ENCODE measurements around the gene TEX19.
"Not testable (repeated sequence)": the region's sequence is repeated elsewhere in the genome, so short reads cannot be mapped to it uniquely, and the experiment has no call there.

Gene TEX19

GRCh38 chr17:82377294-82377693, 18.2 kb downstream of the TEX19 start:
- not testable (repeated sequence) for DNase-seq (ENCODE audit: low spot score)

- DNase-seq (ENCODE audit: low spot score) = no peak
These were observed 19.1 kb downstream of the TEX19 start for GRCh38 chr17:82377924-82378740.

- DNase-seq (ENCODE audit: low spot score) = no peak
These were observed 19.6 kb downstream of the TEX19 start for GRCh38 chr17:82378741-82379021.

- no peak for DNase-seq (ENCODE audit: low spot score)
These were observed 22.0 kb downstream of the TEX19 start for GRCh38 chr17:82380860-82381702.

- DNase-seq (ENCODE audit: low spot score) = not testable (repeated sequence)
These were observed 22.6 kb downstream of the TEX19 start for GRCh38 chr17:82381703-82382009.

GRCh38 chr17:82382220-82382932, 23.3 kb downstream of the TEX19 start:
- not testable (repeated sequence) for DNase-seq (ENCODE audit: low spot score)

- no peak for DNase-seq (ENCODE audit: low spot score)
These were observed 23.8 kb downstream of the TEX19 start for GRCh38 chr17:82382933-82383255.

- no peak for DNase-seq (ENCODE audit: low spot score)
These were observed 24.4 kb downstream of the TEX19 start for GRCh38 chr17:82383411-82383810.

- DNase-seq (ENCODE audit: low spot score) = no peak
These were observed 25.1 kb downstream of the TEX19 start for GRCh38 chr17:82384051-82384729.

- DNase-seq (ENCODE audit: low spot score) = no peak
These were observed 25.9 kb downstream of the TEX19 start for GRCh38 chr17:82384730-82385481.

- no peak for DNase-seq (ENCODE audit: low spot score)
These were observed 26.7 kb downstream of the TEX19 start for GRCh38 chr17:82385559-82386254.

- DNase-seq (ENCODE audit: low spot score) = no peak
These were observed 27.3 kb downstream of the TEX19 start for GRCh38 chr17:82386255-82386831.

- no peak for DNase-seq (ENCODE audit: low spot score)
These were observed 28.0 kb downstream of the TEX19 start for GRCh38 chr17:82386881-82387704.

- DNase-seq (ENCODE audit: low spot score) = no peak
These were observed 28.7 kb downstream of the TEX19 start for GRCh38 chr17:82387705-82388106.

GRCh38 chr17:82388223-82388921, 29.3 kb downstream of the TEX19 start:
- DNase-seq (ENCODE audit: low spot score) = no peak

- DNase-seq (ENCODE audit: low spot score) = no peak
These were observed 29.9 kb downstream of the TEX19 start for GRCh38 chr17:82388922-82389283.

GRCh38 chr17:82389379-82389778, 30.3 kb downstream of the TEX19 start:
- no peak for DNase-seq (ENCODE audit: low spot score)

GRCh38 chr17:82390015-82390859, 31.2 kb downstream of the TEX19 start:
- no peak for DNase-seq (ENCODE audit: low spot score)

Measured in putamen (tissue), 1 donor.